Measurements from ENCODE around the gene THSD1.
"Not testable (repeated sequence)": the region's sequence is repeated elsewhere in the genome, so short reads cannot be mapped to it uniquely, and the experiment has no call there.

THSD1 gene

GRCh38 chr13:52414963-52415362, 9.0 kb upstream of the THSD1 start:
- no peak for DNase-seq (ENCODE audit: low read depth)
- TF ChIP-seq CTCF (IDR thresholded peaks at IDR 0.05; ENCODE audit: low read depth, low read length) (no peak), POLR2A (IDR thresholded peaks at IDR 0.05; ENCODE audit: extremely low read depth, insufficient read length) (no peak), MYC (IDR thresholded peaks at IDR 0.05; ENCODE audit: low read depth, low read length) (no peak), MAX (IDR thresholded peaks at IDR 0.05; ENCODE audit: low read depth, low read length) (no peak)
- H3K4me3 ChIP-seq (ENCODE audit: low read depth, low read length) = no peak overlapping the region

- no peak for TF ChIP-seq CTCF (IDR thresholded peaks at IDR 0.05; ENCODE audit: low read depth, low read length)
- TF ChIP-seq MYC (IDR thresholded peaks at IDR 0.05; ENCODE audit: low read depth, low read length) = no peak
- TF ChIP-seq MAX (IDR thresholded peaks at IDR 0.05; ENCODE audit: low read depth, low read length) = no peak
- no peak for TF ChIP-seq POLR2A (IDR thresholded peaks at IDR 0.05; ENCODE audit: extremely low read depth, insufficient read length)
- DNase-seq (ENCODE audit: low read depth) = no peak
- no peak overlapping the region for H3K4me3 ChIP-seq (ENCODE audit: low read depth, low read length)
Observed at GRCh38 chr13:52414051-52414450, 8.1 kb upstream of the THSD1 start.

GRCh38 chr13:52412128-52412527, 6.2 kb upstream of the THSD1 start:
- no peak for DNase-seq (ENCODE audit: low read depth)
- no peak overlapping the region for H3K4me3 ChIP-seq (ENCODE audit: low read depth, low read length)
- TF ChIP-seq CTCF (IDR thresholded peaks at IDR 0.05; ENCODE audit: low read depth, low read length) = no peak
- no peak for TF ChIP-seq POLR2A (IDR thresholded peaks at IDR 0.05; ENCODE audit: extremely low read depth, insufficient read length)
- no peak for TF ChIP-seq MYC (IDR thresholded peaks at IDR 0.05; ENCODE audit: low read depth, low read length)

GRCh38 chr13:52411629-52412028, 5.7 kb upstream of the THSD1 start:
- no peak for DNase-seq (ENCODE audit: low read depth)
- TF ChIP-seq POLR2A (IDR thresholded peaks at IDR 0.05; ENCODE audit: extremely low read depth, insufficient read length) (no peak), MAX (IDR thresholded peaks at IDR 0.05; ENCODE audit: low read depth, low read length) (no peak), MYC (IDR thresholded peaks at IDR 0.05; ENCODE audit: low read depth, low read length) (no peak), CTCF (IDR thresholded peaks at IDR 0.05; ENCODE audit: low read depth, low read length) (no peak)
- H3K4me3 ChIP-seq (ENCODE audit: low read depth, low read length) = no peak overlapping the region

GRCh38 chr13:52408071-52408658, 2.2 kb upstream of the THSD1 start:
- not testable (repeated sequence) for DNase-seq (ENCODE audit: low read depth); H3K4me3 ChIP-seq (ENCODE audit: low read depth, low read length)

- not testable (repeated sequence) for H3K4me3 ChIP-seq (ENCODE audit: low read depth, low read length); DNase-seq (ENCODE audit: low read depth)
Observed at GRCh38 chr13:52407436-52407835, 1.5 kb upstream of the THSD1 start.

- no peak for DNase-seq (ENCODE audit: low read depth)
- TF ChIP-seq CTCF (IDR thresholded peaks at IDR 0.05; ENCODE audit: low read depth, low read length) (no peak), POLR2A (IDR thresholded peaks at IDR 0.05; ENCODE audit: extremely low read depth, insufficient read length) (no peak), MYC (IDR thresholded peaks at IDR 0.05; ENCODE audit: low read depth, low read length) (no peak), MAX (IDR thresholded peaks at IDR 0.05; ENCODE audit: low read depth, low read length) (no peak)
- H3K4me3 ChIP-seq (ENCODE audit: low read depth, low read length) = no peak overlapping the region
Observed at GRCh38 chr13:52406629-52407028, 657 bp upstream of the THSD1 start.
